SKM-1 (cell line): ENCODE measurements around the gene RNF146.
"Not testable (repeated sequence)": the region's sequence is repeated elsewhere in the genome, so short reads cannot be mapped to it uniquely, and the experiment has no call there.

Source experiments
- DNase-seq: peaks from one replicate; lab custom pipeline; 2025; ENCODE audit not compliant: unreplicated experiment; lab: John Stamatoyannopoulos, UW

The RNF146 gene

DNA sequence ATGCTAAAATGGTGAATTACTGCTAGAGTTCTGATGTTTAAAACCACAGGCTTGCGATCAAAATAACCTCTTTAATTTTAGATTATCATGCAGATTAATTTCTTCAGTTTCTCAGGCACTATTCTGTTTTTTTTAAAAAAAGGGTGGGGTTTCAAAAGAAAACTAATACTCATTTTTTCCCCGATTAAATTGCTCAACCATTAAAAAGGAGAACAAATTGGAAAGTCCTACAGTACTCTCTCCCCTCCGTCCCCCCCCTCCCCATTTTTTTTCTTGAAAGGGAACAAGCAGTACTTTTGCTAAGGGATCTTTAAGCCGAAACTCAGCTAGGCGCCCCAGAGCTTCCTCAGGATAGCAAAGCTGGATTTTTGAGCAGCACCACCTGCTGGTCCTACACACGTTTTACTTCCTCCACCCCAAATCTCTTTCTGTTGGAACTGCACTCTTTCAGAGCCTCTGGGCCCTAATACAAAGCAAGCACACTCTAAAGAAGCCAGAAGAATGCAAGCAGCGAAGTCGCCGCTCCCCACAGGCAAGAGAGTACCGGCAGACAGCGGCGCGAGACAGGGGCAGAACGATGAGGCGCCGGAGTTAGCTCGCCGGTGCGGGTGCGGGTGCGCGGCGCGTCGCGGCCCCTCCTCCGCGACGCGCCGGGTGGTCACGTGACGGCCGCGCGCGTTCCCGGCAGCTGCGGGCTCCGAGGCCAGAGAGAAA lies at the start of gene RNF146:
Gene RNF146 (plus strand): TSS at position 687 of the 714 bp plus-strand sequence. CDS start 13,475 bp downstream, outside the sequence.
- DNase-seq = peak; percentile 80

DNA sequence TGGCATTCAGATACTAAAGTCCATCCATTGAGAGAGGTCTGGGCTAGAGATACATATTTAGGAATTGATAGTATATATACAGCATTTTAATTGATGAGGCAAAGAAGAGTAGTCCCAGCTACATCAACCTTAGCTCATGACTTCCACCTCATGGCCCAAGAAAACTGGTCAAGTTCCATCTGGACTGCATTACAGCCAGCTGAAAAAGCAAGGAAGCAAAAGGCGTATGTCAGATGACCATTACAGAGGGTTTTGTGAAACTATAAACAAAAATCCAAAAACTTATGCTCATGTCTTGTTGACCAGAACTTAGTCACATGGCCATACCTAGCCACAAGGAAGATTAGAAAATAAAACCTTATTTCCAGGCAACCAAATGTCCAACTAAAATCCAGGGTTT lies 46.8 kb upstream of the RNF146 start:
- no peak for DNase-seq

GRCh38 chr6:127221201-127221600 lies 45.5 kb upstream of the RNF146 start:
- DNase-seq = no peak

- DNase-seq = no peak
Measured at GRCh38 chr6:127222418-127222817, 44.2 kb upstream of the RNF146 start.

DNA sequence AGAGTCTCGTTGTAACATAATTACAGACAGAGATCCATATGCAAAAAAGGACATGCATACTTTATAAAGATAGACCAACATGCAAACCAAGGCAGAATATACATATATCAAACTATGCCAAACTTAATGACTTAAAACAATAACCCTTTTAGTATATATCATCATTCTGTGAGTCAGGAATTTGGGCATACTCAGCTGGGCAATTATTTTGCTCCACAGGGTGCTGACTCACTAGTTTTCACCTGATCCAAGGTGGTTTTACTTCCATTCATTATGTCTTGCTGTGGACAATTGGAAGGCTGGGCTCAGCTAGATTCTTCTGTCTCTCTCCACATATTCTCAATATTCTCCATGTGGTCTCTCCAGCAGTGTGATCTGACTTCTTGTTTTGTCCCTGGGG lies 41.2 kb upstream of the RNF146 start:
- no peak for DNase-seq

GRCh38 chr6:127233819-127234218 lies 32.8 kb upstream of the RNF146 start:
- DNase-seq = not testable (repeated sequence)

DNA sequence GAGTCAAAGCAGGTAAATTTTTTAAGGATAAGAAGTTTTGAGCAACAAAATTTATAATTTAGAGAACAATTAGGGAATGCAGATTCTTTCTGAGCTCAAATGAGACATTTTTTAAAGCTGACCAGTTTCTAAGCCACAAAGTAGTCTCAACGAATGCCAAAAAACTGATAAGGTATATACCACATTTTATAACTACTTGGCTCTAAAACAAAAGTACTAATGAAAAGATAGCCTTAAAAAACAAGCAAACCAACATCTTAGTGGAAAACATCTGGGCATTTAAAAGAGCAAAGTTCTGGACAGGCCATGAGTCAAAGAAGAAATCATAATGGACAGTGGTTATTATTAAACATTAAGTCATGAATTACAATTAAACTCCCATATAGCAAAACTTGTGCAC lies 23.2 kb upstream of the RNF146 start:
- no peak for DNase-seq

DNA sequence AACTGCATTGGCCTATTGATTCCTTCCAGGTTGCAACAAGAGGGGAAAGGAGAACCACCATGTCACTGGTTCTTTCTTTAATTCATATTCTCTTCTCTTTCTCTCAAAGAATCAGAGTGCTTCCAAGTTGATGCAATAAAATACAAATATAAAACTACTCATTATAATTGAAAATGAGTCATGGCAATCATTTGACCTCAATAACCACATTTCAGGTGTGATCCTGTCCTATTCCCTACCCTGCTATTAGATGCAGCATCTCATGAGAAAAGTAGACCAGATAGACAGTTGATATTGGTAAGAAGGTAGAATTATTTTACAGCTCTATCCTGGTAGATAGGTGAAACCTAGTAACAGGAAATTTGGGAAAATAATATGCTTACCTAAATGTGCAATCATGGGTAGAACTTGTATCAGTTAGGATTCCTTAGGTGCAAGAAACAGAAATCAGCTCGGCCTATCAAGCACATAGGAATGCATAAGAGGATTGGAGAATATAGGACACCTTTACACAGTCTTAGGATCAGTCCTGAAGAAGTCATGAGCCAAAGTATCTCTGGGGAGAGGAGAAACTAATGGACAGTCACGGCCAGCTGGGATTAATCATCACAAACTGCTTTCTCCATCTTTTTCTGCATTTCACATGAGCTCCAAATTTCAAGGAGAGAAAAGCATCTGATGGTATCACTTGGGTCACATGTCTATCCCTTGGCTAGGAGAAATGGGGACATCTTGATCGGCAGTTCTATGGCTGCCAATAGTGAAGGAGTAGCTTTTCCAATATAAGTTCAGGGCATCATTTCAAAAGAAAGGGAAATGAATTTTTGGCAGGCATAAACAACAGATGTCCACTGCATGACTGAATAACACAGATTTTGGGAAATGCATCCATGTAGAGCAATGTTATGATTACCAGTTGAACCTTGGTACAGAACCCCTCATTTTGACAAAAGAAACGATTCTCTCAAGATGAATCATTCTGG lies 19.3 kb upstream of the RNF146 start:
- DNase-seq = no peak

DNA sequence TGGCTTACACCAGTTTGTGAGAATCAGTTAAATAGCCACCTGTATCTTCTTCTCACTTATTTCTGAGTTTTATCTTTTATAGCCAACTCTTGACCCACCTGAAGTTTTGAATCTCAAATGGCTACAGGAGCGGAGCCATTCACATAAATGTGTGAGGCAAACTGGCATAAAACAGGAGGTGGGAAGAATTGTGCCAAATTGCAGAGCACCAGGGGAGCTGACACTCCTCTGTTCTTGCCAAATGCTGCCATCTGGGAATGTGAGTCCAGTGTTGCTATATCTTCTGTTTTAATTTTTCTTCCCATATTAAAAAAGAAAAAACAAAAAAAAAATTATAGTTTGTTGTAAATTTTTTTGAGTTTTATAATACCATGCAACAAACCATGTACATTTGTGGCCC lies 17.0 kb upstream of the RNF146 start:
- no peak for DNase-seq

- DNase-seq = no peak
Measured at GRCh38 chr6:127255286-127255685, 11.4 kb upstream of the RNF146 start.

- no peak for DNase-seq
Measured at GRCh38 chr6:127262896-127263295, 3.8 kb upstream of the RNF146 start.

- DNase-seq = no peak
Measured at GRCh38 chr6:127263481-127263880, 3.2 kb upstream of the RNF146 start.

GRCh38 chr6:127266892-127267645 lies 405 bp downstream of the RNF146 start:
- peak; percentile 37 for DNase-seq

DNA sequence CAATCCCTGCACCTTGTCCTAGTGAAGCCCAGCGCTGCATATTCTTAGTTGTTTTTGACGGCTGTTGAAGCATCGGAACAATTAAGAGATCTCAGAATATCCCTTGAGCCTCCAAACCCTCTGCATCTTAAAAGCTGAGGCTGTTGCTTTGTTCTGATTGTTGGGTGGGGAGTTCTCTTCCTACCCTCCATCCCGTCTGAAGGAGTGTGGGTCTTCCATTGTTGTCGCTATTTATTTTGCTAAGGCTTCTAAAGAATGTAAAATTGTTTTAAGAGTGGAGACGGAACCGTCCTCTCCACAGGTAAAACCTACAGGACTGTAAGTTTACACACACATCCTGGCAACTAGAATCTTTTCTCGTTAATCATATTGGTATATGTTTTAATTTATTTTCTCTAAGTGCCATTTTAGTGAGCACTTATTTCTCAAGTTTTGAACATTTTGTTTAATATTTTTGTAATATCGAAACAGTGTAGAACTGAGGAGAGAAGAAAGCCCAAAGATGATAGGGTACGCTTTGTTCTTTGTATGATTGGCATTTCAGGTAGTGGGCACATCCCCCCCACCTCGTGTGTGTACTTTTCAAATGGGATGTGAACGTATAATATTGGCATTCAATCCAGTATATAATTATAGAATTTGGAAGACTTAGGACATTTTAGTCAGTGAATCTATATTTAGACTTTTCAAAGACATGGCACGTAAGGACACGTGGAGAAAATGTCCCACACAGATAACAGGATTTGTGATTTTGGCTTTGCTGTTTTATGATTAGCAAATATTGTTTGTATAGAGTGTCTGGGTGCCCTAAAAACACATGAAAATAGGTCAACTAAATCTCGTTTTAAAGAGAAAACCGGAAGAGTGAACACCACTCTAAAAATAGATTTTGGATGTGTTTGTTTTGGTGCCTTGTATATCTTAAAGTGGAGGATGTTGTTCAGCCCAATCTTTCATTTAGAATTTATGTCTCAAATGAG lies 1.3 kb downstream of the RNF146 start:
- no peak for DNase-seq

- no peak for DNase-seq
Measured at GRCh38 chr6:127272576-127272975, 5.9 kb downstream of the RNF146 start.

DNA sequence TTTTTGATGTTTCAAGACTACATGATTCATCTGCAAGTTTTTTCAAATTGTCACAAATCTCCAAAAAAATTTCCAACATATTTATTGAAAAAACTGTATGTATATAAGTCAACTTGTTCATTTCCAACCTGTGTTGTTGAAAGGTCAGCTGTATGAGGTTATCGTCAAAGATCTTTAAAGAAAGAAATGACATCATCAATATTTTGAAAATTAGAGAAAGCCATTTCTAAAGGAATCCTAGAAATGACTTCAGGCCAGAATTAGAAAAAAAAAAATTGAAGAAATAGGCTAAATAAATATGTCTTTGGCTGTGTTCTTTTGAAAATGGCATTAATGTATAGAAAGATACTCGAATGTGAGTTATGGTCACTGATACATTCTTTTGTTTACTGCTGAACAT lies 6.8 kb downstream of the RNF146 start:
- DNase-seq = no peak

DNA sequence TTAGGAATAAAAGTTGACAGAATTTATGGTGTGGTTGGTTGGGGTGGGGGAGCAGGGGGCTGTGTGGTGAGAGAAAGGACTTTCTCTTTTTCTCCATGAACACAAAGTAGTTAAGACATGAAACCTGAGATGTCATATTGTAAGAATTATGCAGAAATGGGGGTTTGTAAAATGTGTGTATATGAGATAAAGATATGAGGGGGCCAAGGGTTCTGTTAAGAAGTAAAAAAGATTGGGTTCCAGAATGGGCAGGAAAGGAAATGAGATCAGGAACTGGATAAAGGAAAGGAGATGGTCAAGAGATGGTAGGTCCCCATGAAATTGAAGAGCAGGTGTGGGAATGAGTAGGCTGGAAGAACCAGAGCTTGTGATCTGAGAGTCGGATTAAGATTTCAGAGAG lies 9.7 kb downstream of the RNF146 start:
- no peak for DNase-seq

DNA sequence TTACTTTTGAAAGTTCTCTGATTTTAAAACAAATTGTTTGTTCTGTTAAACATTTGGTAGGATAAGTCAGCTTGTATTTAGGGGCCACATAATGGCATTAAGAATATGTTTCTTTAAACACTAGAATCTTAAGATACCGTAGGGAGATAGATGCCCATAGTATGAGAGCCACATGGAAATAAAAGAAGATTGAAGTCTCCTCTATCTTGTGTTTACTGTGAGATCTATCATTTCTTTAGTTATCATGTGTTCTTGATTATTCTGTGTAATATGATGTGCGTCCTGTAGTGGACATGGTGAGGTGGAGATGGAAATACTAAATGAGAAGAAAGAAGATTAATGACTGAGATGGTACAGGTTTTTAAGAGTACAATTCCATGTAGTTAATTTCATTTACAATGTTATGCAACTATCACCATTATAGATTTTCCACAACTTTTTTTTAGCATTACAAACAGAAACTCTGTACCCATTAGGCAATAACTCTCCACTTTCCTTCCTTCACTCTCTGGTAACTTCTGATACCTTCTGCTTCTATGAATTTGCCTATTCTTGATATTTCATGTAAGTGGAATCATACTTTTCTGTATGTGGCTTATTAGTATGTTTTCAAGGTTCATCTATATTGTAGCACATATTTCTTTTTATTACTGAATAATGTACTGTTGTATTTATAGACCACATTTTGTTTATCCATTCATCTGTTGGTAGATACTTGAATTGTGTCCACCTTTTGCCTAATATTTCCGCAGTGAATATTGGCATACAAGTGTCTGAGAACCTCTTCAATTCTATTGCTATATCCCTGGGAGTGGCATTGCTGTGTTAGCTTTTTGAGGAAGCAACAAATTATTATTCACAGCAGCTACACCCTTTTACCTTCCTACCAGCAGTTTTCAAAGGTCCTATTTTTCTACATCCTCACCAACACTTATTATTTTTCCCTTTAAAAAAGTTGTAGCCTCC lies 11.5 kb downstream of the RNF146 start:
- DNase-seq = no peak

GRCh38 chr6:127279815-127280214 lies 13.2 kb downstream of the RNF146 start:
- no peak for DNase-seq
